Adrenal gland (tissue), 5 donors: ENCODE results near the gene PTPN22.

Experiments
- POLR2A ChIP-seq, 2 donors: fragments of 450-650 bp; IDR thresholded peaks; one replicate each; pipeline ENCODE4 v1.6.1; 2017; ENCODE audit warnings: antibody characterized with exemption in 2 of 2, mild to moderate bottlenecking in 2 of 2, moderate library complexity in 1 of 2
- TF ChIP-seq, protein P1 (sequence below), 6 experiments: fragments of 450-650 bp in 4 of 6; fragments of 200-600 bp in 2 of 6; sonication (generic) in 1 of 6; IDR thresholded peaks; 1 replicate in 5 of 6; 2 replicates in 1 of 6; pipeline versions ENCODE4 v1.5.1 to v1.8.0; 2016 to 2021; ENCODE audit warnings: antibody characterized with exemption in 6 of 6, mild to moderate bottlenecking in 2 of 6, moderate library complexity in 1 of 6
- donor health status: DM: no; HTN: no; CAD: no.

DNA sequence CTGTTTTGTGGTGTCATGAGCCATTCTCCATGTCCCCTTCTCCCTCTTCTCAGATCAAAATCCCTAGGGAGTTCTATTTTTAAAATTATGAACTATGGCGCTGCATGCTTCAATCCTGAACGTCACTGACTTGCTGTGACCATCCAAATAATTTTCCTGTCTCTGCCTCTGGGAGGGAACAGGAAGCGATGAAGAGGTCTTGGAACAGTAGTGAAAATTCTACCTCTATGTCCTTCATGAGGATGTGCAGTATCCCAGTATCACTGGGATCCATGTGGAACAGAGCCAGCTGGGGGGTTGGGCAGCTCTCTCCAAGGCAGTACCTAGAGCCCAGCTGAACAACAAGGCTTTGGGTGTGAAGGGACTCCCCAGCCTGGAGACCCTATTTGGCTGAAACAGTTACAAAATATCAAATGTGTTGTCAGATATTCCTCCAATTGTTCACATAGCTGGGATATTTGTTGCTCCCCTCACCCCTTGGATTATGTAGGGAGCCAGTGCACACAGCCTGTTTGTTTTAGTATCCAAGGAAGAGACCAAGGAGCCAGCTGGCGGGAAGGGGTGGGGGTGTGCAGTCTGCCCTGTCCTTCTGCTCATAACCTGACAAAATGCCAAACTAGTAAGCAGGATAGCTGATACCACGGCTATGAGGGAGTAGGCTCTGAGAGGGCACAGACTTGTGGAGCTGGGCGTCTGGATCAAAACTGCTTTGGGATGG is 41.2 kb upstream of the PTPN22 start:
- TF ChIP-seq, protein P1, sequence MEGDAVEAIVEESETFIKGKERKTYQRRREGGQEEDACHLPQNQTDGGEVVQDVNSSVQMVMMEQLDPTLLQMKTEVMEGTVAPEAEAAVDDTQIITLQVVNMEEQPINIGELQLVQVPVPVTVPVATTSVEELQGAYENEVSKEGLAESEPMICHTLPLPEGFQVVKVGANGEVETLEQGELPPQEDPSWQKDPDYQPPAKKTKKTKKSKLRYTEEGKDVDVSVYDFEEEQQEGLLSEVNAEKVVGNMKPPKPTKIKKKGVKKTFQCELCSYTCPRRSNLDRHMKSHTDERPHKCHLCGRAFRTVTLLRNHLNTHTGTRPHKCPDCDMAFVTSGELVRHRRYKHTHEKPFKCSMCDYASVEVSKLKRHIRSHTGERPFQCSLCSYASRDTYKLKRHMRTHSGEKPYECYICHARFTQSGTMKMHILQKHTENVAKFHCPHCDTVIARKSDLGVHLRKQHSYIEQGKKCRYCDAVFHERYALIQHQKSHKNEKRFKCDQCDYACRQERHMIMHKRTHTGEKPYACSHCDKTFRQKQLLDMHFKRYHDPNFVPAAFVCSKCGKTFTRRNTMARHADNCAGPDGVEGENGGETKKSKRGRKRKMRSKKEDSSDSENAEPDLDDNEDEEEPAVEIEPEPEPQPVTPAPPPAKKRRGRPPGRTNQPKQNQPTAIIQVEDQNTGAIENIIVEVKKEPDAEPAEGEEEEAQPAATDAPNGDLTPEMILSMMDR (IDR thresholded peaks at IDR 0.05) = no peak
- TF ChIP-seq POLR2A (IDR thresholded peaks at IDR 0.05) = no peak
